ENCODE results near the gene MAP3K6. TPM values are rescaled to one million over a fixed set of nuclear protein-coding genes. Genes with fewer than 3 reads are reported as not detected.
A peak's percentile ranks its signal among the peaks of the same experiment; 100 is the strongest.

Gene MAP3K6
- total and polyA plus RNA-seq, 2 of the 13 experiments (the other 11 are each of a cell fraction or from before 2014, with no cell fraction given) = 2.7 to 3.2 TPM

- TF ChIP-seq ZSCAN21 (CRISPR knock-in tag; IDR thresholded peaks at IDR 0.05; ENCODE audit: borderline replicate concordance) (0 out of 2 replicates have a peak, but pooled peaks have one; percentile 34), NR2C2 (CRISPR knock-in tag; IDR thresholded peaks at IDR 0.05; ENCODE audit: borderline replicate concordance) (no peak), TFAP4 (IDR thresholded peaks at IDR 0.05; ENCODE audit: borderline replicate concordance, low read depth) (peak; percentile 45; the same call in 1 of the 2 replicates), SP1 (IDR thresholded peaks at IDR 0.05) (no peak), SP1 (CRISPR knock-in tag; IDR thresholded peaks at IDR 0.05) (peak; percentile 63; the same call in 1 of the 2 replicates), HOXD1 (CRISPR knock-in tag; IDR thresholded peaks at IDR 0.05) (0 out of 2 replicates have a peak, but pooled peaks have one; percentile 26), GABPB1 (CRISPR knock-in tag; IDR thresholded peaks at IDR 0.05) (peak; percentile 34; the same call in 1 of the 2 replicates), HMGXB4 (CRISPR knock-in tag; IDR thresholded peaks at IDR 0.05; ENCODE audit: borderline replicate concordance in 1 of 2, low read depth in 1 of 2) (peak; percentile 61 to 74; a peak in 1 of 4 replicates), REPIN1 (CRISPR knock-in tag; IDR thresholded peaks at IDR 0.05; ENCODE audit: borderline replicate concordance, low read depth) (peak; percentile 32; the same call in 1 of the 2 replicates), RAD21 (CRISPR knock-in tag; IDR thresholded peaks at IDR 0.05) (peak; percentile 85), ZNF772 (CRISPR knock-in tag; IDR thresholded peaks at IDR 0.05) (0 out of 2 replicates have a peak, but pooled peaks have one; percentile 29), SMC3 (IDR thresholded peaks at IDR 0.05; ENCODE audit: low read length) (peak; percentile 38), PHF5A (CRISPR knock-in tag; IDR thresholded peaks at IDR 0.05; ENCODE audit: low read depth, unreplicated experiment) (peak; percentile 41), HNRNPLL (IDR thresholded peaks at IDR 0.05; ENCODE audit: low read depth, low read length, poor library complexity, severe bottlenecking) (peak; percentile 73), ZNF333 (CRISPR knock-in tag; IDR thresholded peaks at IDR 0.05; ENCODE audit: borderline replicate concordance) (no peak), ZNF446 (CRISPR knock-in tag; IDR thresholded peaks at IDR 0.05) (no peak), PRDM4 (CRISPR knock-in tag; IDR thresholded peaks at IDR 0.05; ENCODE audit: borderline replicate concordance) (0 out of 2 replicates have a peak, but pooled peaks have one; percentile 37), SATB2 (CRISPR knock-in tag; IDR thresholded peaks at IDR 0.05) (no peak), GTF3A (CRISPR knock-in tag; conservative IDR thresholded peaks at IDR 0.05) (no peak), NR2F6 (IDR thresholded peaks at IDR 0.05) (no peak), NR2F6 (CRISPR knock-in tag; IDR thresholded peaks at IDR 0.05) (0 out of 2 replicates have a peak, but pooled peaks have one; percentile 10)
- TF ChIP-seq, protein P1, sequence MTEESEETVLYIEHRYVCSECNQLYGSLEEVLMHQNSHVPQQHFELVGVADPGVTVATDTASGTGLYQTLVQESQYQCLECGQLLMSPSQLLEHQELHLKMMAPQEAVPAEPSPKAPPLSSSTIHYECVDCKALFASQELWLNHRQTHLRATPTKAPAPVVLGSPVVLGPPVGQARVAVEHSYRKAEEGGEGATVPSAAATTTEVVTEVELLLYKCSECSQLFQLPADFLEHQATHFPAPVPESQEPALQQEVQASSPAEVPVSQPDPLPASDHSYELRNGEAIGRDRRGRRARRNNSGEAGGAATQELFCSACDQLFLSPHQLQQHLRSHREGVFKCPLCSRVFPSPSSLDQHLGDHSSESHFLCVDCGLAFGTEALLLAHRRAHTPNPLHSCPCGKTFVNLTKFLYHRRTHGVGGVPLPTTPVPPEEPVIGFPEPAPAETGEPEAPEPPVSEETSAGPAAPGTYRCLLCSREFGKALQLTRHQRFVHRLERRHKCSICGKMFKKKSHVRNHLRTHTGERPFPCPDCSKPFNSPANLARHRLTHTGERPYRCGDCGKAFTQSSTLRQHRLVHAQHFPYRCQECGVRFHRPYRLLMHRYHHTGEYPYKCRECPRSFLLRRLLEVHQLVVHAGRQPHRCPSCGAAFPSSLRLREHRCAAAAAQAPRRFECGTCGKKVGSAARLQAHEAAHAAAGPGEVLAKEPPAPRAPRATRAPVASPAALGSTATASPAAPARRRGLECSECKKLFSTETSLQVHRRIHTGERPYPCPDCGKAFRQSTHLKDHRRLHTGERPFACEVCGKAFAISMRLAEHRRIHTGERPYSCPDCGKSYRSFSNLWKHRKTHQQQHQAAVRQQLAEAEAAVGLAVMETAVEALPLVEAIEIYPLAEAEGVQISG (CRISPR knock-in tag; IDR thresholded peaks at IDR 0.05) = 0 out of 2 replicates have a peak, but pooled peaks have one; percentile 54
Measured at GRCh38 chr1:27357281-27358037, 9.3 kb downstream of the MAP3K6 start (continued).
